Measurements from ENCODE around the gene WDR17.

WDR17 gene

DNA sequence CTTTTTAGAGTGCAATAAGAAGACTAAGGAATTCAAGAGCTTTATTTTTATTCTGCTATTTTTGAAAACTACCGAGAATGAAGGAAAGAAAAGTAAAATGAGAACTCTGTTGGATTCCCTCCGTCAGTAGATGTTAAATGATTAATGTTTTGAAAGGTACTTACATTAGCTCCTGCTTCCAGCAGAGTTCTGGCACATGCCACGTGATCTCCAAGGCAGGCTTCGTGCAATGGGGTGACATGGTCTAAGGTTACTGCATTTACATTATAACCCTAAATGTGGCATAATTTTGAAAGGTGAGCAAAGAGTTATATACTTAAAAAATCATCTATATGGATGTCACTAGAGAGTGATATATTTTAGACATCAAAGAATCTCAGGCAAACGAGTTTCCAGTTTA is 156.5 kb downstream of the WDR17 start:
- Histone ChIP-seq H3K4me2 (ENCODE audit: low read length) (no peak overlapping the region), H3K27ac (ENCODE audit: low read length) (no peak overlapping the region), H2AFZ (ENCODE audit: low read depth, low read length) (no peak overlapping the region), H3K27me3 (ENCODE audit: low read depth, low read length) (no peaks in the 10 kb centered on the region), H3K9me3 (ENCODE audit: insufficient read depth, low read length) (no peaks in the 10 kb centered on the region), H4K20me1 (ENCODE audit: insufficient read depth, low read length) (no peaks in the 10 kb centered on the region), H3K4me3 (ENCODE audit: low read length) (no peak overlapping the region), H3K9ac (ENCODE audit: low read length) (no peak overlapping the region), H3K36me3 (replicated peaks; ENCODE audit: low read depth, low read length) (no peaks in the 10 kb centered on the region), H3K79me2 (ENCODE audit: low read length) (no peaks in the 10 kb centered on the region), H3K4me1 (ENCODE audit: low read length) (no peaks in the 10 kb centered on the region)
- TF ChIP-seq, protein P1, sequence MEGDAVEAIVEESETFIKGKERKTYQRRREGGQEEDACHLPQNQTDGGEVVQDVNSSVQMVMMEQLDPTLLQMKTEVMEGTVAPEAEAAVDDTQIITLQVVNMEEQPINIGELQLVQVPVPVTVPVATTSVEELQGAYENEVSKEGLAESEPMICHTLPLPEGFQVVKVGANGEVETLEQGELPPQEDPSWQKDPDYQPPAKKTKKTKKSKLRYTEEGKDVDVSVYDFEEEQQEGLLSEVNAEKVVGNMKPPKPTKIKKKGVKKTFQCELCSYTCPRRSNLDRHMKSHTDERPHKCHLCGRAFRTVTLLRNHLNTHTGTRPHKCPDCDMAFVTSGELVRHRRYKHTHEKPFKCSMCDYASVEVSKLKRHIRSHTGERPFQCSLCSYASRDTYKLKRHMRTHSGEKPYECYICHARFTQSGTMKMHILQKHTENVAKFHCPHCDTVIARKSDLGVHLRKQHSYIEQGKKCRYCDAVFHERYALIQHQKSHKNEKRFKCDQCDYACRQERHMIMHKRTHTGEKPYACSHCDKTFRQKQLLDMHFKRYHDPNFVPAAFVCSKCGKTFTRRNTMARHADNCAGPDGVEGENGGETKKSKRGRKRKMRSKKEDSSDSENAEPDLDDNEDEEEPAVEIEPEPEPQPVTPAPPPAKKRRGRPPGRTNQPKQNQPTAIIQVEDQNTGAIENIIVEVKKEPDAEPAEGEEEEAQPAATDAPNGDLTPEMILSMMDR (IDR thresholded peaks at IDR 0.05; ENCODE audit: low read depth, low read length), result no peak
- TF ChIP-seq EZH2phosphoT487 (IDR thresholded peaks at IDR 0.05; ENCODE audit: low read depth), result no peak

DNA sequence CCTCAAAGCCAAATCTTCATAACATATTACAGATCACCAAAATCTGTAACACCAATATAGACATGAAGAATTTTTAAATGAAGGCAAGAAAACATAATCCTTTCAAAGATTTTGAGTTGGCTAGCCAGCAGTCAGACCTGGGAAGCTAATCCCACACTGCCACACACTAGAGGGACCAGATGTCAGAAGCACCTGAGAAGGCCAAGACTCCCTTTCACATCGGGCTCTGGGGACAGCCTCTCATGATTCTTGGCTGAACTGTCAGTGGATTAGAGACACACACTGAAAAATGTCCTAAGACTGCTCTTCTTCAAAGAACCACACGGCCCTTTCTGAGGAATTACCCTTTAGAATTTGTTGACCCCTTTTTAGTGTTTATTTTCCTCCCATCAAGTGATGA is 157.9 kb downstream of the WDR17 start:
- H2AFZ ChIP-seq (ENCODE audit: low read depth, low read length), result no peak overlapping the region
- H3K9me3 ChIP-seq (ENCODE audit: insufficient read depth, low read length), result no peaks in the 10 kb centered on the region
- H3K4me3 ChIP-seq (ENCODE audit: low read length), result no peak overlapping the region
- TF ChIP-seq EZH2phosphoT487 (IDR thresholded peaks at IDR 0.05; ENCODE audit: low read depth), result no peak
- TF ChIP-seq, protein P1 (IDR thresholded peaks at IDR 0.05; ENCODE audit: low read depth, low read length), result no peak
- H3K27ac ChIP-seq (ENCODE audit: low read length), result no peak overlapping the region
- no peaks in the 10 kb centered on the region for H3K36me3 ChIP-seq (replicated peaks; ENCODE audit: low read depth, low read length)
- H3K4me2 ChIP-seq (ENCODE audit: low read length), result no peak overlapping the region
- no peaks in the 10 kb centered on the region for H4K20me1 ChIP-seq (ENCODE audit: insufficient read depth, low read length)
- H3K9ac ChIP-seq (ENCODE audit: low read length), result no peak overlapping the region
- H3K79me2 ChIP-seq (ENCODE audit: low read length), result no peaks in the 10 kb centered on the region
- no peaks in the 10 kb centered on the region for H3K27me3 ChIP-seq (ENCODE audit: low read depth, low read length)
- H3K4me1 ChIP-seq (ENCODE audit: low read length), result no peaks in the 10 kb centered on the region

DNA sequence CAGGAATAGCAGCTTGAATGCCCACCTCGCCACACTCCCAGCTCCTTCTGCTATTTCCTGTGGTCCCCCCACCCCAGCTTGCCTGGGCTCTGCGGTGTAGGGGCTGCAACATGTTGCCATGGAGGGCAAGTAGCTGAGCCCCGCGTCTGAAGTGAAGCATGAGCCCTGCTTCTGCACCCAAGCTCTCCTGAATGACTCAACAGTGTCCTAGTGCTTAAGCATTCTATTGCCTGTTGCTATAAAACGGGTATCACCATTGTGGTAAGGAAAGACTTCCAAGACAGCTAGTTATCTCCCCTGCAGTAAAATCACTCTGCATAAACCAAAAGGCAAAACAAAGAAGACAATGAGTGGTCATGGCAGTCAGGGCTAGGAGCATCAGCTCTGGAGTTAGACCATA is 161.1 kb downstream of the WDR17 start:
- Histone ChIP-seq H2AFZ (ENCODE audit: low read depth, low read length) (no peak overlapping the region; the same call in 1 of the 2 replicates), H3K4me3 (ENCODE audit: low read length) (no peak overlapping the region), H4K20me1 (ENCODE audit: insufficient read depth, low read length) (no peaks in the 10 kb centered on the region), H3K79me2 (ENCODE audit: low read length) (no peaks in the 10 kb centered on the region), H3K27me3 (ENCODE audit: low read depth, low read length) (no peaks in the 10 kb centered on the region), H3K4me1 (ENCODE audit: low read length) (no peaks in the 10 kb centered on the region), H3K36me3 (replicated peaks; ENCODE audit: low read depth, low read length) (no peaks in the 10 kb centered on the region), H3K4me2 (ENCODE audit: low read length) (no peak overlapping the region), H3K9ac (ENCODE audit: low read length) (no peak overlapping the region), H3K27ac (ENCODE audit: low read length) (no peak overlapping the region), H3K9me3 (ENCODE audit: insufficient read depth, low read length) (no peaks in the 10 kb centered on the region)
- no peak for TF ChIP-seq EZH2phosphoT487 (IDR thresholded peaks at IDR 0.05; ENCODE audit: low read depth)
- TF ChIP-seq, protein P1 (IDR thresholded peaks at IDR 0.05; ENCODE audit: low read depth, low read length), result no peak

DNA sequence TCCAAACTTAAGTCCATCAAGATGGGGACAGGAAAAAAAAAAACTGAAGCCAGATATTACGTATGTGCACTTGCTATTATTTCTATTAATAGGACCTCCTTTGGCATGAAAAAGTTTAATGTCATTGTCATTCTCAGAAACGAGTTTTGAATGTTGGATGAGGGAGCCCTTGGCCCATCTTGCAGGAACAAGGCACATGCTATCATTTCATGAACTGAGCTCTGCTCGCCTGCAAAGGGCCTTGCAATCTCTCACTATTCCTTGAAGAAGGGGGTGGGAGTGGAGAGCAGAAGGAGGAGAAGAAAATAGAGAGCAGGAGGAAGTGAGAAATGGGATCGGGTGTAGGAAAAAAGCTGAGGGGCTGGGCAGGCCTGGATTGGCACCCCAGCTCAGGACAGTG is 164.0 kb downstream of the WDR17 start:
- H3K36me3 ChIP-seq (replicated peaks; ENCODE audit: low read depth, low read length), result no peaks in the 10 kb centered on the region
- no peak overlapping the region for H3K27ac ChIP-seq (ENCODE audit: low read length)
- no peaks in the 10 kb centered on the region for H3K27me3 ChIP-seq (ENCODE audit: low read depth, low read length)
- H3K9me3 ChIP-seq (ENCODE audit: insufficient read depth, low read length), result no peaks in the 10 kb centered on the region
- TF ChIP-seq EZH2phosphoT487 (IDR thresholded peaks at IDR 0.05; ENCODE audit: low read depth), result no peak
- TF ChIP-seq, protein P1 (IDR thresholded peaks at IDR 0.05; ENCODE audit: low read depth, low read length), result no peak
- no peak overlapping the region for H2AFZ ChIP-seq (ENCODE audit: low read depth, low read length)
- no peaks in the 10 kb centered on the region for H3K4me1 ChIP-seq (ENCODE audit: low read length)
- H3K4me3 ChIP-seq (ENCODE audit: low read length), result no peak overlapping the region
- H3K4me2 ChIP-seq (ENCODE audit: low read length), result no peak overlapping the region
- no peak overlapping the region for H3K9ac ChIP-seq (ENCODE audit: low read length)
- no peaks in the 10 kb centered on the region for H3K79me2 ChIP-seq (ENCODE audit: low read length)
- no peaks in the 10 kb centered on the region for H4K20me1 ChIP-seq (ENCODE audit: insufficient read depth, low read length)
